Measurements from ENCODE around the gene MOB2.

DNA sequence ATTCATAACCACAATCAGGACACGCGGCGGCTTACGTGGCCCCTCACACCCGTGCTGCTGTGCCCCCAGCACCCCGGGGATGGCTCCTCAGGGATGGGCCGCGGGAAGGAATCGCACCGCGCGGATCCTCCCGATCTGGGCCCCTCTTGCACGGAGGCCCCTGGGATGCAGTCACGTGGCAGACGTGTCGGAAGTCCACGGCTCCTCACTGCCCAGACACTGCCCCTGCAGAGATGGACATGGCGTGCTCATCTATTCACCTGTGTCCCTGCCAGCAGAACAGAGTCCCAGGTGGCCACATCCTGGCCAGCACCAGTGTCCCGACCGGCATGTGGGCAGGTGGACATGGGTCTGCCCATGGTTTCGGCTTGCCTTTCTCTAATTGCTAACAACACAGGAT is 12.8 kb downstream of the MOB2 start:
- TF ChIP-seq, protein P1, sequence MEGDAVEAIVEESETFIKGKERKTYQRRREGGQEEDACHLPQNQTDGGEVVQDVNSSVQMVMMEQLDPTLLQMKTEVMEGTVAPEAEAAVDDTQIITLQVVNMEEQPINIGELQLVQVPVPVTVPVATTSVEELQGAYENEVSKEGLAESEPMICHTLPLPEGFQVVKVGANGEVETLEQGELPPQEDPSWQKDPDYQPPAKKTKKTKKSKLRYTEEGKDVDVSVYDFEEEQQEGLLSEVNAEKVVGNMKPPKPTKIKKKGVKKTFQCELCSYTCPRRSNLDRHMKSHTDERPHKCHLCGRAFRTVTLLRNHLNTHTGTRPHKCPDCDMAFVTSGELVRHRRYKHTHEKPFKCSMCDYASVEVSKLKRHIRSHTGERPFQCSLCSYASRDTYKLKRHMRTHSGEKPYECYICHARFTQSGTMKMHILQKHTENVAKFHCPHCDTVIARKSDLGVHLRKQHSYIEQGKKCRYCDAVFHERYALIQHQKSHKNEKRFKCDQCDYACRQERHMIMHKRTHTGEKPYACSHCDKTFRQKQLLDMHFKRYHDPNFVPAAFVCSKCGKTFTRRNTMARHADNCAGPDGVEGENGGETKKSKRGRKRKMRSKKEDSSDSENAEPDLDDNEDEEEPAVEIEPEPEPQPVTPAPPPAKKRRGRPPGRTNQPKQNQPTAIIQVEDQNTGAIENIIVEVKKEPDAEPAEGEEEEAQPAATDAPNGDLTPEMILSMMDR (IDR thresholded peaks at IDR 0.05): no peak
- TF ChIP-seq POLR2A (IDR thresholded peaks at IDR 0.05): no peak
